ENCODE results near the gene C5.

DNA sequence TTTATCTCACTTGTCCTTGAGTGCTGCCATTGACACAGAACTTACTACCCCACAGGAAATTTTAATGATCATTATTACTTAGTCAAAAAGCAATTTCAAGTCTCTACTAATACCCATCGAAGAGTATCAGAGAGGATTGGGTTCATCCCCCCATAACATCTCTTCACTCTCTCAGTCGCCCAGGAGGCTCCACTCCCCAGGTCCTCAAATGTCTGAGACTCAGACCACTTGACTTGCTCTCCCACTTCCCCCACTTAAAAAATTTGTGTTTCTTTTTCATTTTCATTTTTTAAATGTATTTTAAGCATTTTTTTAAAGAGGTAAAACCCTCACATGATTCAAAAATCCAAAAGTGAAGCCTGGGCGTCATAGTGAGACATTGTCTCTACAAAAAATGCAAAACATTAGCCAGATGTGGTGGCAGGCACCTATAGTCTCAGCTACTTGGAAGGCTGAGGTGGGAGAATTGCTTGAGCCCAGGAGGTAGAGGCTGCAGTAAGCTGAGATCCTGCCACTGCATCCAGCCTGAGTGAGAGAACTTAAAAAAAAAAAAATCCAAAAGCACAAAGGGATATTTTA is 66.7 kb downstream of the C5 start:
- TF ChIP-seq CTCF (IDR thresholded peaks at IDR 0.05) (no peak), POLR2A (IDR thresholded peaks at IDR 0.05) (no peak)
